GM12872 (cell line): ENCODE results near the gene KIAA1549.

ENCODE experiments used
- CTCF ChIP-seq: IDR thresholded peaks from 3 replicates; pipeline ENCODE4 v1.5.1; 2011; ENCODE audit warnings: low read depth, mild to moderate bottlenecking, low read length, moderate library complexity; ENCODE audit not compliant: insufficient read depth

The KIAA1549 gene

DNA sequence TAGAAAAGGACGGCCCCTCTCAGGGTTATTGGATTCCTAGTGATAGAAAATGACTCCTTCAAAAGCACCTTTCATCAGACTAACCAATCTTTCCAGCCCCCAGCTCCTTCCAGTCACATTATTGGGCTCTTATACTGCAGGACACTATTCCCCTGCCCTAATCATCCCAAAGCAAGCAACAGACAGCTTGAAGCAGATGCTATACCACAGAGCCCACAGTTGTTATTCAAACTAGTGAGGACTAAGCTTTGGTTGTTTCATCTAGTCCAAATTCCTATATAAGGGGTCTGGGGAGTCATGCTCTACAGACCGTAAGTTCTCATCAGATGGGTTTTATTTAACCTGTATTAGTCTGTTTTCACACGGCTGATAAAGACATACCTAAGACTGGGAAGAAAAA, 30.2 kb upstream of the KIAA1549 start:
- no peak for TF ChIP-seq CTCF

GRCh38 chr7:139004321-139005090, 23.3 kb upstream of the KIAA1549 start:
- TF ChIP-seq CTCF: no peak

DNA sequence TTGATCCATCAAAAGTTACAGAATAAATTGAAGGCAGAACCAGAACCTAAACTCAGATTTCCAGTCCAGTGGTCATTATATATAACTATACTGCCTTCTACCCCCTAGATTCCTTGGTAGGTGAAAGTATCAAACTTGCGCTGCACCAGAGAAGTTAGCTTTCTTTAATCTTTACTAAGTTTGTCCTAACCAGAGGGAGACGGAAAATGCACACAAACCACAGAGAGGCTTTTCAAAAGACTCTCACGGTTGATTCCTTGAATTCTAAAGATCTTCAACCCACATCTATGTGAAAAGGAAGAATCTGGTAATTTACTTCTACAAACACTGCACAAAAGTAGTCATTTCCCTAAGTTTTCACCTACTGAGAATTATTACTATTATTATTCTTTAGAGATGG, 18.2 kb upstream of the KIAA1549 start:
- TF ChIP-seq CTCF: no peak

DNA sequence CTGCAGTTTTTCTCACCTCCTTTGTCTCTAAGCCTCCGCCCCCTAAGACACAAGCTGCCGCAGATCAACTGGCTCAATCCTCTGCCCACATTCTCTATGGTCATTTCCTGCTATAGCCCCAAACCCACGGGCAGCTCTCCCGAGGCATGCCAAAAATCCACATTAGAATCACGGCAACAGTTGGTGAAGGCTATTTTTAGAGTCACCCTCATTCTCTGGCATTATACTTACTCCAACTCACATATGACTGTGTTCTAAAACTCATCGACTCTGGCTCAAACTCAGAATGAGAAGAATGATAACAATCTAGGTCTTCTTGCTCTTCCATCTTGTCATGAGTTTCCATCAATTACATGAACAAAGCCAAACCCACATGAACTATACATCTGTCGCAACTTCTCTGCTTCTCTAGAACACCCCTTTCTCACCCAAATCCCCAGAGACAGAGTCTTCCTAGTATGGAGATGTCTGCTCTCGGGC, 10.9 kb upstream of the KIAA1549 start:
- no peak for TF ChIP-seq CTCF

- TF ChIP-seq CTCF: no peak
Measured at GRCh38 chr7:138987686-138988085, 6.5 kb upstream of the KIAA1549 start.

GRCh38 chr7:138982204-138982623, 1.0 kb upstream of the KIAA1549 start:
- no peak for TF ChIP-seq CTCF

DNA sequence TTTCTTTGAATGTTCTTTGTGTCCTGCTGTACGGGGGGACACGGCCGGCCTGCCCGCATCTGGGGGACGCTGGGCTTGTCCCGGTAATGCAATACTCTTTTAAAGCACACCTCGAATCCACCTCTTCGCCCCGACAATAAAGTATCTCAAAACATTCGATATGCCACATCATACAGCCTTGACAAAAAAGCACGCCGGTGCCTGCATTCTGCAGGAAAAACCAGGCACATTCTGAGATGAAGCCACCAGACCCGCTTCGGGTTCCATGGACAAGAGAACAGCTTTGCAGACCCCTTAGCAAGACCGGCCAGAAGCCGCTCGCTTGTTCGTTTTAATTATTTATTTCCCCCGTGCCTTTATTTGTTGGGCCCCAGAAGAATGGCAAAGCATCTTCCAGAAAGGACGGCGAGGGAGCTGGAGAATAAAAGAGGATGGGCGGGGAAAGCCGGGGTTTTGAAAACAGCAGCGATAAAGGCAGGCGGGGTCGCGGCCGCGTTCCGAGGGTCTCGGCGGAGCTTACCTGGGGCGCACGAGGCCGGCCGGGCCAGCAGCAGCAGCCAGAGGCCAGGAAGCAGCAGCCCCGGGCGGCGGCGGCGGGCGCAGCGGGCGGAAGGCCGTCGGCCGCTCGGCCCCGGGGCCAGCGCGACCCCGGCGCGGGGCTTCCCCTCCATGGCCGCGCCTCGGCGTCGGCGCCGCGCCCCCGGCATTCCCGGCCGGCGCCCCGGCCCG, 462 bp downstream of the KIAA1549 start:
- TF ChIP-seq CTCF: no peak
